Stimulated activated CD4-positive, alpha-beta T cell treated with anti-CD3 and anti-CD28 coated beads, Interleukin-12 subunit alpha, Interleukin-12 subunit beta, amount 100 ng/mL, for 4 hours (primary cell): ENCODE measurements around the gene TMIGD2.
"Not testable (repeated sequence)": the region's sequence is repeated elsewhere in the genome, so short reads cannot be mapped to it uniquely, and the experiment has no call there.

Experiments
- DNase-seq: peaks from one replicate; pipeline ENCODE4 v3.0.0-alpha.2; 2020

The TMIGD2 gene

DNA sequence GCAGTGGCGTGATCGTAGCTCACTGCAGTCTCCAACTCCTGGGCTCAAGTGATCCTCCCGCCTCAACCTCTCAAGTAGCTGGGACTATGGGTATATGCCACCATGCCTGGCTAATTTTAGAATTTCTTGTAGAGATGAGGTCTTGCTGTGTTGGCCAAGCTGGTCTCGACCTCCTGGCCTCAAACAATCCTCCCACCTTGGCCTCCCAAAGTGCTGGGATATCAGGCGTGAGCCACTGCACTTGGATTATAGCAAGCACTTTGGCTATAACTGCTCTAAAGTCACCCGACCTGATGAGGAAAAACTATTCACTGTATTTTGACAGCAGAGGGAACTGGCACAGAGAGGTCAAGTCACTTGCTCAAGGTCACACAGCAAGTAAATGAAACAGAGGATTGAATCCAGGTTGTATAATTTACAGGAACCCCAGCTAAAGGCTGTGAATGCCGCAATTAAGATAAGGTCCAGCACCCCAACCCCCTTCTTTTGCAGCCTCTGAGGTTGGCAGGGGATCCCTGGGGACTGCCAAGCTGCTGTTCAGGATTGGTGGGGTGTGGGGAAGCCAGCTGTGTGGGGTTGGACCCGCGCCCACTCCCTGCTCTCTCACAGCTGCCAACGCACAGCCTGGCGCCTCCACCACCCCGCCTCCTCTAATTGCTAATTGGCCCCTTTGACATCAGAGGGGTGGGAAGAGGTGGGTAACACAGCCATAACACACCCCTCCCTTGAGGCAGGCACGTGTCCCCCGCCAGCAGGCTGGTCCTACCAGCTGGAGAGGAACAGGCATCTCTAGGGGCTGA is 6.0 kb downstream of the TMIGD2 start:
- no peak for DNase-seq

DNA sequence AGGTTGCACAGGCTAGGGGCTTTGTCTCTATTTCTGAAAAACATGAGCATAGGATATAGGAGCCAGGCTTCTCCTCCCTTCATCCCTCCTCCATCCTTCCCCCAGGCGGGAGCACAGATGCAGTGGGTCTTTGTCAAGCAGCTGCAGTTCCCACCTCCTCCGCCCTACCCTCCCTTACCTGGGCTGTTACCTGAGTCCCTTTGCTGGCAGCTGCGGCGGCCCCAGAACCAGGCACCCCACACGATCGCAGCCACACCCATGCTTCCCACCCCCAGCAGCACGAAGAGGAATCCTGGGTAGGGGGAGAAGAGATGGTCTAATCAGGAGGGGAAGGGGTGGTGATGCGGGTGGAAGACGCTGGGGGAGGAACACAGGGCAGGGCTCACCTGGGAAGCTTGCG is 7.8 kb downstream of the TMIGD2 start:
- DNase-seq, result no peak

DNA sequence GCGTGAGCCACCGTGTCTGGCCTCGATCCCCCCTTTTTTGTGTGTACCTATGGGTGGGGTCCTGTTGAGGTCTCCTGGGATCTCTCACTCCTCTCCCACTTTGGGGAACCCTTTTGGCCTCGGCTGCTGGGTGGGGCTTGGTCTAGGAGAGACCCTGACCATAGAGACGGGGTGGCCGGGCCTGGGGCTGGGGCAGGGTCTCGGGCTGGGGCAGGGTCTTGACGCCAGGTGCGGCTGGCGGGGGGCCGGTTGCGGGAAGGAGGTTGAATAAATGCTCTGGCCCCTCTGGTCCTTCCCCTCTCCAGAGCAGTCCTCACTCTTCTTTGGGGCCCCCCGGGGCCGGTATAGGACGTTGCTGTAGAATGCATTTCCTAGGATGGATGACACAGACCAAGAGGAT is 9.7 kb downstream of the TMIGD2 start:
- no peak for DNase-seq

DNA sequence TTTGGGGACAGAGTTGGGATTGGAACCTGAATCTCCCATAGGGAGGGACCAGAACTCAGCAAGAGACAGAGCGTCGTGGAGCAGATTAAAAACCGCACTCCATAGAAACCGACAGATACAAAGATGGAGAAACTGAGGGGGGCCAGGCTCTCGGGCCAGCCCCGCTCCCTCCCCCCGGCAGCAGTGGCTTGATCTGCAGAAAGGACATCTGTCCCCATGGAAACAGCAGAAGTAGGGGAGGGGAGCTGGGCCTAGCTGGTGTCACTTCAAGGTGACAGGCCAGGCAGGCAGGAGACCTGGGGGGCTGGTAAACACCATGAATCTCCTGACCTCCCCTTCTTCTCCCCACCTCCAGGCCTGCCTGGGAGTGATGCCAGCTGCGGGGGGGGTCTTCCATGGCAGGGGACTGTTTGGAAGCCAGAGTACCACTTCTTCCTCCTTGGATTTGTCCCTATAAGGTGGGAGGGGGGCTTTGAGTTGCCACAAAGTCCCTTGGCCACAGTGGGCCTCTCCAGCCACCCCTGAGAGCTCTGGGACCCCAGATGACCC is 10.9 kb downstream of the TMIGD2 start:
- no peak for DNase-seq

DNA sequence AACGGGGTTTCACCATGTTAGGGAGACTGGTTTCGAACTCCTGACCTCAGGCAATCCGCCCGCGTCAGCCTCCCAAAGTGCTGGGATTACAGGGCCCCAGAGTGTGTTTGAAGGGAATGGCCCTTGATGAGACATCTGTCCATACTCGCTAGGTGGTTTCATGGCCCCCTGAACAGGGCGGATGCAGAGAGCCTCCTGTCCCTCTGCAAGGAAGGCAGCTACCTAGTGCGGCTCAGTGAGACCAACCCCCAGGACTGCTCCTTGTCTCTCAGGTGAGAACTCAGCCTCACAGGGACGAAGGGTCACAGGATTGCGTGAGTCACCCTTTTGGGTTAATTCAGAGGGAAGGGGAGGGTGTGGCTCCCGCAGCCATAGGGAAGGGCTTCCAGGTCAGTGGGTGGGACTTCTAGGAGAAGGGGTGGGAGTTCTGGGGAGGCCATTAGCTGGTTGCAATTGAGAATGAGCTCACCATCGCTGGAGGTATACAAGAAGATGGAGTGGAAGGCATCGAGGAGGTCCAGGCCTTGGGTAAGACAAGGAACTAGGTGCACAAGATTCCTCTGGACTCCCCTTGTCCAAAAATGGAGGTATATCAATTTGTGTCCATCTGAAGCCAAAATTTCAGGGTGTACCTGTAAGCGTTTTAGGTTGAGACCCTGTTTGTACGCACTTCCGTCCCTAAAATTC is 14.0 kb downstream of the TMIGD2 start:
- DNase-seq, result no peak

DNA sequence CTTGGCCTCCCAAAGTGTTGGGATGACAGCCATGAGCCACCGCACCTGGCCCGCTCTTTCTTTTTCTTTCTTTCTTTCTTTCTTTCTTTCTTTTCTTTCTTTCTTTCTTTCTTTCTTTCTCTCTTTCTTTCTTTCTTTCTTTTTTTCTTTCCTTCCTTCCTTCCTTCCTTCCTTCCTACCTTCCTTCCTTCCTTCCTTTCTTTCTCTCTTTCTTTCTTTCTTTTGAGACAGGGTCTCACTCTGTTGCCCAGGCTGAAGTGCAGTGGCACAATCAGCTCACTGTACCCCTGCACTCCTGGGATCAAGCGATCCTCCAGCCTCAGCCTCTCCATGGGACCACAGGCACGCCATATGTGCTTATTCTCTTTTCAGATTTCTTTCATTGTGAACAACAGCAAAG is 16.0 kb downstream of the TMIGD2 start:
- DNase-seq, result not testable (repeated sequence)

DNA sequence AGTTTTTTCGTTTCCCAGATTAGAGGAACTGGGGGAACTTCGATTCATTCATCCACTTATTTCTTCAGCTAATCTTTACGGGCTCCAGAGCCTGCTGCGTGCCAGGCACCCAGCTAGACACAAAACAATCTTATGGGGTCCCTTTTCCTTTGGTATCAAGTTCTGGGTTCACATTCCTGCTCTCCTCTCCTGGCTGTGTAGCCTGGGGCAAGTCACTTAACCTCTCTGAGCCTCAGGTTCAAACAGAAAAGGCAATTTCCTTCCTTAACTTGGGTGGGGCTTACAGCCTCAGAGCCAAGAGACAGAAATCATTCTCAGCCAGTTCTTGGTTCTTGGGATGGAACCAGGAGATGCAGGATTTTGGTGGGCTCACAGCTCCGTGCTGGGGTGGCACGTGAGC is 17.2 kb downstream of the TMIGD2 start:
- no peak for DNase-seq

DNA sequence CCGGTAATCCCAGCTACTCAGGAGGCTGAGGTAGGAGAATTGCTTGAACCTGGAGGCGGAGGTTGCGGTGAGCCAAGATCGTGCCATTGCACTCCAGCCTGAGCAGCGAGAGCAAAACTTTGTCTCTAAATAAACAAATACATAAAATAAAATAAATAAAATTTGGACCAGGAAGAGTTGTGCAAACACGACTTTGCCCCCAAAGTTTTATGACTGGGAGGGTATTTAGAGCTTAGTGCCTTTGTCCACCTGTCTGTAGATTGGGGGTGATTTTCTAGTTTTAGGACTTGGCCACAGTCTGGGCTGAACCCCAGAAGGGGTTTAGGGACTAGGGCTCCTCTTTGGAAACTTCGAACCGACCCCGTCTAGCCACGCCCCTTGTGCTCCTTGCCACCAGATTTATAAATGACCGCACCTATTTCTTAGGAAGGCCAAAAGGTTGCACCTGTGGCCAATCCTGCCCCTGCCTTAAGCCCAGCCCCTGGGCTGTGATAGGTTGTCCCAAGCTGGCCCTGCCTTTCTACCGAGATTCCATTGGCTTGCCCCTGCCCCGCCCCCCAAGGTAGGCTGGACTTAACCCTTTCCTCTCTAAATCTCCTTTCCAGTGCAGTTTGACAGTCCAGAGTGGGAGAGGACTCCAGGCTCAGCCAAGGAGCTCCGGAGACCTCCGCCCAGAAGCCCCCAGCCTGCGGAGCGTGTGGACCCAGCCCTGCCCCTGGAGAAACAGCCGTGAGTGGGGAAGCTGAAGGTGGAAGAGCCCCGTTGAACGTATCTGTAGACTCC is 17.8 kb downstream of the TMIGD2 start:
- DNase-seq, result no peak

DNA sequence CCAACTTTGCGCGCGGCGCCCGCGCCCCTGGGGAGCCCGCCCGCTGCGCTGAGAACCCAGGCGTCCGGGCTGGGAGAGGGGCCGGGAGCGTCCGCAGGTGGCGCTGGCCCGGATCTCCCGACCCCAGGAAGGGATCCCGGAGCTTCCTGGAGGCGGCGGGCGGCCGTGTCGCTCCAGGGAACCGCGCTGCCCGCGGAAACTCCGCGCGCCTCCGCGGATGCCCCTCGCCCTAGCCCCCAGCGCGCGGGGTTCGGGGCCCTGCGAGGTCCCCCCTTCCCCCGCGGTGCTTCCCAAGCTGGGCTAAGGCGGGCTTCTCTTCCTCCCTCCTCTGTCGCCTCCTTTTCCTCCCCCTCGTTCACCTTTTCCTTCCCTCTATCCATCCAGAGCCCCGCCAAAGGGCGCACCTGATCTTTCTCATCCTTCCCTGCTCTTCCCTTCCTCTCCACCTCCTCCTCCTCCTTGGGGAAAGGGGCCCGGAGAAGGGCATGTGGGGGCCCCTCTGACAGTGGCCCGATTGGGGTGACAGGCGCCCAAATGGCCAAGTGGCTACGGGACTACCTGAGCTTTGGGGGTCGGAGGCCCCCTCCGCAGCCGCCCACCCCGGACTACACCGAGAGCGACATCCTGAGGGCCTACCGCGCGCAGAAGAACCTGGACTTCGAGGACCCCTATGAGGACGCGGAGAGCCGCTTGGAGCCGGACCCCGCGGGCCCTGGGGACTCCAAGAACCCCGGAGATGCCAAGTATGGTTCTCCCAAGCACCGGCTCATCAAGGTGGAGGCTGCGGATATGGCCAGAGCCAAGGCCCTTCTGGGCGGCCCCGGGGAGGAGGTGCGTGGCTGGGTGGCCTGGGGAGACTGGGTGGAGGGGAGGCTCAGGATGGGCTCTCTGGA is 22.4 kb downstream of the TMIGD2 start:
- no peak for DNase-seq

DNA sequence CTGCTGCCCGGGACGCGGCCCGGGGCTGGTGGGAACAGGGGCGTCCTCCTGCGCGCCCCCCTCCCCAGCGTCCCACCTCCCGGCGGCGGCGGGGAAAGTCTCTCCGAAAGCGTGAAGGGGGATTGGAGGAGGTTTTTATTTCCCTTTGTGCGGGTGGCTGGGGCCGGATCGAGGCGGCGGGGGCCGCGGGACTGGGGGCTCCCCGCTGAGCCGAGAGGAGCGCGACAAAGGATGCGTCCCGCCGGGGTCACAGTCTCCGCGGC is 23.0 kb downstream of the TMIGD2 start:
- no peak for DNase-seq

DNA sequence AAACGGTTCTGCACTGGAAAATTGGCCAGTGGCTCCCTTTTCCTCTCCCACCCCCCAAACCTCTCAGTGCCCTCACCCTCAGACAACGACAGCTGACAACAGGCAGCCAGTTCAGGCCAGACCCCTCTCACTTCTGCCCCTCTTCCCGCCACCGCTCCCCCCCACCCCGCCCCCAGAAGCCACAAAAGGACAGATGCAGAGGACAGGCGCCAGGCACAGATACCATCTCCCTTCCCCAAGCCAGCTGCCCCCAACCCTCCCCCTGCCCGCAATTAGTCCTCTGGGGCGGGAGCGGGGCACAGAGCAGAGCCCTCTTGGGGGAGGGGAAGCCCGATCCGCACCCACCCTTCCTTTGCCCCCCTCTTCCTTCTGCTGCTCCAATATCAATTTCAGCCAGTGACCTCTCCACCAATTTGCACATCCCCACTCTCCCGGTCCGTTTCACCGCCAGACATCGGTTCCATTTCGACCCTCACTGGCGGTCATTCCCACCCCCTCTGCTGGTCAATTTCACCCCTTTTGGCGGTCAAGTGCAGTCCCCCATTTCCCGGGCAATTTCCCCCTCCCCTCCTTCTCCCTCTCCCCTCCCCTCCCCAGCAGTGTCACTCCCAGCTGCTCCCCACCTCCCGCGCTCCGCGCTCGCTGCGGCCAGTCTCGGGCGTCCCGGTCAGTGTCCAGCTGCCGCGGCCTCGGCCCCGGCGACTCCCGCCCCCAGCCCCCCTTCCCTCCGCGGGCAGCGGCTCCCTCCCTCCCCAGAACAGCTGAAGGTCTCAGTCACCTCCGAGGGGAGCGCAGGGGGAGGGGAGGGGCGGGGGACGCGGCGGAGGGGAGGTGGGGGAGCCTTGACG is 23.5 kb downstream of the TMIGD2 start, which contains the start of gene SHD:
Gene SHD (plus strand): TSS at position 848 of the 848 bp plus-strand sequence. CDS start 798 bp downstream, outside the sequence.
- no peak for DNase-seq

DNA sequence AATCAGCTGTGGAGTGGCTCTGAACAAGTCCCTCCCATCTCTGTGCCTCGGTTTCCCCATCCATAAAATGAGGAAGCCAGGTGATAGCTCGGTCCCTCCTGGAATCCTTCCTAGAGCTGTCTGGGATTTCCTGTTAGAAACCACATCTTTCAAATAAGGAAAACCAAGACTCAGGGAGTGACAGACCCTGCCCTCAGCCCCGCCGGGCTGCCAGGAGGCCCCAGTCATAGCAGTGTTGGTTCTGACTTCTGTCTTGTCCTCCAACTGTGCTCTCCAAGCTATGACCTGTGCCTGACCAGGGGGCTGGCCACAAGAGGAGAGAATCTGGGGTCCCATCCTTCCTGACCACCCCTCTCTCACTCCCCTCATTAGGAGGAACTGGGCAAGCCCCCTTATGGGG is 24.2 kb downstream of the TMIGD2 start:
- DNase-seq, result no peak

DNA sequence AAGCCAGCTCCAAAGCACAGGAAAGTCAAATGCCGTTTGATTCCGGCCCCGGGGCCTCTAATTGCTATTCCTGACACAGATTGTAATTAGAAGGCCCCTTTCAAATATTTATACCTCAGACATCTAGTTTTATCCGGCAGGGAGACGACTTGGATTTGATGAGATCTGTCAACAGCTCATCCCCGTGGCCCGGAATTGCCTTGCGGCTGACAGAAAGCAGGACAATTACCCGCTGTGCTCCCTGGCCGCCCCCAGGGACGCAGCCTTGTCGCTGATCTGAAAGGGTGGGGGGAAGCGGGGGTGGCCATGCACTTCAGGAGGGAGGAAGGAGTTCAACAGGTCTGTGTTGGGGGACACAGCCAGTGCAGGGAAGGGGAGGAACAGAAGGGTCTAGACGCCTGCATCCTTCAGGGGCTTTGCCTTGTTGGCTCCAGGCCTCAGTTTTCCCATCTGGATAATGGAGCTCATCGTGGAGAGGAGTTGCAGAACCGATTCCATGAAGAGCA is 24.9 kb downstream of the TMIGD2 start:
- DNase-seq, result no peak

DNA sequence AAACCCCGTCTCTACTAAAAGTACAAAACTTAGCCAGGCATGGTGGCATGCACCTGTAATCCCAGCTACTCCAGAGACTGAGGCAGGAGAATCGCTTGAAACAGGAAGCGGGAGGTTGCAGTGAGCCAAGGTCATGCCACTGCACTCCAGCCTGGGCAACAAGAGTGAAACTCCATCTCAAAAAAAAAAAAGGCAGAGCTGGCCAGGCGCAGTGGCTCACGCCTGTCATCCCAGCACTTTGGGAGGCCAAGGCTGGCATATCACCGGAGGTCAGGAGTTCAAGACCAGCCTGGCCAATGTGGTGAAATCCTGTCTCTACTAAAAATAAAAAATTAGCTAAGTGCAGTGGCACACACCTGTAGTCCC is 27.9 kb downstream of the TMIGD2 start:
- DNase-seq, result not testable (repeated sequence)

DNA sequence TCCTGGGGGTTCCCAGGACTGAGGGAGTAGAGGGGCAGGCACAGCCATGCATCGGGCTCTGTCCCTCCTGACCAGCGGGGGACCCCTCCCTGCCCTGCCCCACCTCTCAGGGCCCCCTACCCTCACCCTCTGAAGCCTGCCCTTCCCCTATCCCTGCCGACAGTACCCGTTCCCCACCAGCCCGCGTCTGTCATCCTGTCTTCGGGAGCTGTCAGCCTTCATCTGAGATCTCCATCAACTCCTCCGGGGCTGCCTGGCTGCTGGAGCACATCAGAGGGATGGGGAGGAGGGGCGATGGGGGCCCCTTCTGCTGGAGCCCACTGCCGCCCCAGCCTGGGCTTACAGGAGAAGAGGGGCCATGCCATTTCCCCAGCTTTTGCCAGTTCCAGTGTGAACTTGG is 29.3 kb downstream of the TMIGD2 start:
- DNase-seq, result no peak

DNA sequence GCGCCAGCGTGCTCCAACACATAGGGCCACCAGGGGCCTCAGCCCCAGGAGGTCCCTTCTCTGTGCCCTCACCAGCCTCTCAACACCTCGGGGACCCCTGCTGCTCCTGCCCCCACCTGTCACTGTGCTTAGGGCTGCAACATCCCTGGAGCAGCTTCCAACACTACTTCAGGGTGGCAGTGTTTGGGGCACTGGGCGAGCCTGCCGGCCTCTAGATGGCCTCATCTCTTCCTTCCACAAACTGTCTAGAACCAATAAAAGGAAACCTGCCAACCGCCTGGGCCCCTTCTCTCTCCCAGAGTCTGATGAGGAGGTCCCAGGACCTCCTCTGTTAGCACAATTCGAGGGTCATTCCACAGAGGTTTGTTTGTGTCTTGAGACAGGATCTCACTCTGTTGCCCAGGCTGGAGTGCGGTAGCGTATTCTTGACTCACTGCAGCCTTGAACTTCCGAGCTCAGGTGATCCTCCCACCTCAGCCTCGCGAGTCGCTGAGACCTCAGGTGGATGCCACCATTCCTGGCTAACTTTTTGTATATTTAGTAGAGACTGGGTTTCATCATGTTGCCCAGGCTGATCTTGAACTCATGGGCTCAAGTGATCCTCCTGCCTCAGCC is 33.3 kb downstream of the TMIGD2 start:
- DNase-seq, result no peak

DNA sequence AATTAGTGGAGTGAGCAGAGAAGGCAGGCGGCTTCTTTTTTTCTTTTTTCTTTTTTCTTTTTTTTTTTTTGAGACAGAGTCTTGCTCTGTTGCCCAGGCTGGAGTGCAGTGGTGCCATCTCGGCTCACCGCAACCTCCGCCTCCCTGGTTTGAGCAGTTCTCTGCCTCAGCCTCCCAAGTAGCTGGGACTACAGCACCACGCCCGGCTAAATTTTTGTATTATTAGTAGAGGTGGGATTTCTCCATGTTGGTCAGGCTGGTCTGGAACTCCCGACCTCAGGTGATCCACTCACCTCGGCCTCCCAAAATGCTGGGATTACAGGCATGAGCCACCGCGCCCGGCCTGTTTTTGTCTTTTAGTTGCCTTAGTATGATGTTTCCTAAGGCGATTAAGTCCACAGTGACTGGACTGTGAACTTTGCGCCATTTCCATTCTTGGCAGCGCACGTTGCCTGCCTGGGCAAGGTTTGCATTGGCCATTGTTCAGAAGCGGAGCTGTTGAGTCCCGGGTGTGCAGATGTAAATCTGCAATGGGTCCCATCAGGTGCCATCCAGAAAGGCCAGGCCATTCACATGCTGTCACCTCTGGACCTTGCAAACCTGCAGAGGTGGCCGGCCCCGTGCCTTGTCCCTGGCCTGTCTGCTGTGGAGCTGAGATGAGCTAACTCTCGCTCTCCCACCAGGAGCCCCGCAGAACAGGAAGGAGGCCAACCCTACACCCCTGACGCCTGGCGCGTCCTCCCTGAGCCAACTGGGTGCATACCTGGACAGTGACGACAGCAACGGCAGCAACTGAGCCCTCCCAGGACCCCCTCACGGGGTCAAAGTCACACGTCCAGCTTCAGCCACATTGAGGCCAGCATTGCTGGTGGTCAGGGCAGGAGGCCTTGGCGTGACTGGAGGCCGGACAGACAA is 34.0 kb downstream of the TMIGD2 start:
- no peak for DNase-seq

DNA sequence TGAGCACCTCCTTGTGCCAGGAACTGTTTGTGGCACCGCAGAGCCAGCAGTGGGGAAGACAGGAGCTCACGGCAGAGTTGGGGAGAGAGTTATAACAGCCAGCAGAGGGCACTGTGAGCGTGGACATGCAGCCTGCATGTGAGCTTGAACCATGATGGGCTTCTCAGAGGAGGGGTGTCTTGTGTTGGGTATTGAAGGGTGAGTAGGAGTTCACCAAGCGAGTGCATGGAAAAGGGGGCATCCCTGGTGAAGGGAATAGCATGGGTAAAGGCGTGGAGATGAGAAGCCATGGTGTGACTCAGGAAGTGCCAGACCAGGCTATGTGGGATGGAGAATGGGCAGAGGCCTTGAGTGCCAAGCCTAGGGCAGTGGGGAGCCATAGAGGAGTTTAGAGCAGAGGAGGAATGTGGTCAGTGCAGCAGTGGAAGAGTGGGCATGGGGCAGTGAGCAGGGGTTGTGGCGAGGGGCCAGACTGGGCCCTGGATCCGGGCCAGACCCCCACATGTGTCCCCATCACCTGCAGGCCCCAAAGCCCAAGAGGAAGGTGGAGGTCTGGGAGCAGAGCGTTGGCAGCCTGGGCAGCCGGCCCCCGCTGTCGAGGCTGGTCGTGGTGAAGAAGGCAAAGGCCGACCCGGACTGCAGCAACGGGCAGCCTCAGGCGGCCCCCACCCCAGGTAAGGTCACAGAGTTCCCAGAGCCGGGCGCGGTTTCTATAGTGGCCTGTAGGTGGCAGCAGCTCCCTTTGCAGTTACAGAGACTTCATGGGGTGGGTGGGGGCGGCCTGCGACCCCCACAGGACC is 34.9 kb downstream of the TMIGD2 start:
- DNase-seq, result peak; percentile 70
